Neutrophil (primary cell): ENCODE results near the gene CISTR.
A peak's percentile ranks its signal among the peaks of the same experiment; 100 is the strongest.

Source experiments
- H3K27ac ChIP-seq: fragments of 200-600 bp; sonication (generic); 2 replicates; pipeline ENCODE4 v1.5.1; 2016; ENCODE audit warnings: mild to moderate bottlenecking, moderate library complexity
- H3K27me3 ChIP-seq: fragments of 200-600 bp; sonication (generic); 2 replicates; pipeline ENCODE4 v1.6.0; 2016; ENCODE audit warnings: mild to moderate bottlenecking
- H3K36me3 ChIP-seq: fragments of 200-600 bp; sonication (generic); 2 replicates; pipeline ENCODE4 v1.5.1; 2017
- H3K4me1 ChIP-seq, 2 experiments: fragments of 200-600 bp in 1 of 2; sonication (generic) in 1 of 2; 1 replicate in 1 of 2; 2 replicates in 1 of 2; pipeline versions ENCODE4 v1.5.1 to v1.6.1; 2013 to 2016; ENCODE audit warnings: low read depth in 1 of 2, low read length in 1 of 2, mild to moderate bottlenecking in 1 of 2, moderate library complexity in 1 of 2; ENCODE audit not compliant: control insufficient read depth in 1 of 2, insufficient read depth in 1 of 2
- H3K4me3 ChIP-seq, 2 experiments: fragments of 200-600 bp in 1 of 2; sonication (generic) in 1 of 2; 1 replicate in 1 of 2; 2 replicates in 1 of 2; pipeline ENCODE4 v1.5.1; 2013 to 2016; ENCODE audit warnings: low read depth in 1 of 2, low read length in 1 of 2, mild to moderate bottlenecking in 1 of 2, moderate library complexity in 1 of 2
- H3K9me3 ChIP-seq: fragments of 200-600 bp; sonication (generic); 2 replicates; pipeline ENCODE4 v1.5.1; 2016
- CTCF ChIP-seq: fragments of 200-600 bp; sonication (generic); IDR thresholded peaks from 2 replicates; pipeline ENCODE4 v1.5.1; 2016; ENCODE audit warnings: antibody characterized with exemption

Gene CISTR

GRCh38 chr12:53751336-53752191, at the start of gene CISTR:
Gene CISTR (minus strand): TSS chr12:53751979.
- no peaks in the 10 kb centered on the region for H3K9me3 ChIP-seq
- TF ChIP-seq CTCF, result no peak
- H3K4me1 ChIP-seq, result peaks cover 16 to 35% of the 10 kb centered on the region in 2 experiments
- H3K27me3 ChIP-seq, result peaks cover 100% of the 10 kb centered on the region
- no peak within 1 kb of the TSS for H3K27ac ChIP-seq
- H3K4me3 ChIP-seq, result peak within 1 kb of the TSS; percentile 15 to 48
- no peaks in the 10 kb centered on the region for H3K36me3 ChIP-seq

GRCh38 chr12:53798575-53798974, 46.8 kb upstream of the CISTR start:
- no peaks in the 10 kb centered on the region for H3K4me1 ChIP-seq
- H3K9me3 ChIP-seq, result no peaks in the 10 kb centered on the region
- H3K36me3 ChIP-seq, result no peaks in the 10 kb centered on the region
- no peak for TF ChIP-seq CTCF
- H3K4me3 ChIP-seq, result no peak overlapping the region
- H3K27ac ChIP-seq, result no peak overlapping the region
- peaks cover 100% of the 10 kb centered on the region for H3K27me3 ChIP-seq

GRCh38 chr12:53795927-53796326, 44.1 kb upstream of the CISTR start:
- TF ChIP-seq CTCF, result no peak
- Histone ChIP-seq H3K27me3 (peaks cover 98% of the 10 kb centered on the region), H3K4me1 (no peaks in the 10 kb centered on the region), H3K27ac (no peak overlapping the region), H3K4me3 (no peak overlapping the region), H3K9me3 (no peaks in the 10 kb centered on the region), H3K36me3 (no peaks in the 10 kb centered on the region)

- Histone ChIP-seq H3K36me3 (no peaks in the 10 kb centered on the region), H3K4me3 (no peak overlapping the region), H3K4me1 (no peaks in the 10 kb centered on the region), H3K27me3 (peaks cover 96% of the 10 kb centered on the region), H3K27ac (no peak overlapping the region), H3K9me3 (no peaks in the 10 kb centered on the region)
- TF ChIP-seq CTCF, result no peak
Observed at GRCh38 chr12:53793221-53793620, 41.4 kb upstream of the CISTR start.

- TF ChIP-seq CTCF, result no peak
Observed at GRCh38 chr12:53791735-53792326, 40.1 kb upstream of the CISTR start.

More at GRCh38 chr12:53791735-53792326, 40.1 kb upstream of the CISTR start:
- peaks cover 93% of the 10 kb centered on the region for H3K27me3 ChIP-seq
- H3K4me1 ChIP-seq, result no peaks in the 10 kb centered on the region
- no peaks in the 10 kb centered on the region for H3K9me3 ChIP-seq
- no peak overlapping the region for H3K27ac ChIP-seq
- no peak overlapping the region for H3K4me3 ChIP-seq
- no peaks in the 10 kb centered on the region for H3K36me3 ChIP-seq
